SU-DHL-6 (cell line): ENCODE results near the gene NFE2L3.

Experiments used
- CTCF ChIP-seq: fragments of 200-600 bp; sonication (generic); IDR thresholded peaks from one replicate; pipeline ENCODE4 v1.5.1; 2017; ENCODE audit warnings: antibody characterized with exemption, mild to moderate bottlenecking, low read length, moderate library complexity; ENCODE audit not compliant: insufficient read depth, poor library complexity, severe bottlenecking
- EZH2phosphoT487 ChIP-seq: fragments of 200-600 bp; sonication (generic), shearing (Covaris generic); conservative IDR thresholded peaks from 2 replicates; pipeline ENCODE4 v1.6.1; 2018; ENCODE audit warnings: mild to moderate bottlenecking, antibody characterized with exemption, low read length, moderate library complexity, mixed read lengths

- TF ChIP-seq CTCF (no peak), EZH2phosphoT487 (no peak)
Measured at GRCh38 chr7:26159243-26159642, 7.2 kb downstream of the NFE2L3 start.
